Inflammatory macrophage treated with lipopolysaccharide for 4 hours (primary cell): ENCODE data around the gene ACOX1.

Source experiments
- DNase-seq: peaks from one replicate; pipeline ENCODE4 v3.0.0-alpha.2; 2020

The ACOX1 gene

DNA sequence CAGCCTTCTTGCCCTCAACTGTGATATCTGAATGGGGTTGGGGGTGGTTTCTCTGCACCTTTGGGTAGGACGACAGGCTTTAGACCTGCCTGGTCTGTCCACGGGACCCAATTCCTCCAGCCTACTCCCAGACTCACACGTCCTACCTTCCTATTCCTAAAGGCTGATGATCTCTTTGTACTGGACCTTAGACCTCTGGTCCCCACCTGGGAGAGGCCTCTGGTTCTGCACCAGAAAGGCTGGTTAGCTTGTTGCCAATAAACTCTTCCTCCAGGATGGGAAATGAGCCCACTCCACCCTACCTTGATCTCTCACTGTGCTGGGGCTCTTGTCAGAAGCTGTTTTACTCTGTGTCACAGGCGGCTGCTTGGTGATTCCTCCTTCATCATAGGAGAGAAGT, 52.5 kb downstream of the ACOX1 start:
- no peak for DNase-seq

DNA sequence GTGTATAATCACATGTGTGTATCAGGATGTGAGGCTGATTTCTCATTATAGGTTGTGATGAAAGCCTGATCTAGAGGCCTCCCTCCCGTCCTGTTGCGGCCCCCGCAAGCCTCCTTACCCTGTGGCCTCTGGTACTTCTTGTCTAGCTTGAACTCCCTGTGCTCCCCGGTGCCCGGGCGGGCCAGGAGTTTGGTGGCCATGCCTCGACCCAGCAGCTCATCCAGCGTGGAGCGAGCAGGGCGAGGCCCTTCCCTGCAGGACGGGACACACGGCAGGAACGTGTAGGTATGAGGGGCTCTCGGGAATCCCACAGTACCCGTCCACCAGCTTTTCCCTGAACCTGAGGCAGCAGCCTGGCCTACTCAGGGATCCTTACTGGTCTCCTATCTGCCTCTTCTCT, 53.1 kb downstream of the ACOX1 start:
- no peak for DNase-seq

DNA sequence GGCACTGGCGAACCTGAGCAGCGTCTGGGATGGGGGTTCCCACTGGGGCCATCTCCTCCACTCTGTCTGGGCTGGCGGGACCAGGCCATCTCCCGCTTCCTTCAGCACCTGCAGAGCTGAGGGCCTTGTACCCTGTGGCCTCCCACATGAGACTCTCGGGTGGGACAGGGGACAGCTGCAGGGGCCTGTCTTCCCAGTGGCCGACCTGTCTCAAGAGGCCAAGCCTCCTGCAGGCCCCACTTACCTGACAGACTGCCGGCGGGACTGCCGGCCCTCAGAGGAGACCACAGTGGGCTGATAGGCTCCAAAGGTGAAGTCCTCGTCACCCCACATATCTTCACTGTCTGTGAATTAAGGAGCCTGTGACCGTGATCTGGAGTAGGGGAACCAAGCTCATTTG, 53.9 kb downstream of the ACOX1 start:
- DNase-seq = no peak

DNA sequence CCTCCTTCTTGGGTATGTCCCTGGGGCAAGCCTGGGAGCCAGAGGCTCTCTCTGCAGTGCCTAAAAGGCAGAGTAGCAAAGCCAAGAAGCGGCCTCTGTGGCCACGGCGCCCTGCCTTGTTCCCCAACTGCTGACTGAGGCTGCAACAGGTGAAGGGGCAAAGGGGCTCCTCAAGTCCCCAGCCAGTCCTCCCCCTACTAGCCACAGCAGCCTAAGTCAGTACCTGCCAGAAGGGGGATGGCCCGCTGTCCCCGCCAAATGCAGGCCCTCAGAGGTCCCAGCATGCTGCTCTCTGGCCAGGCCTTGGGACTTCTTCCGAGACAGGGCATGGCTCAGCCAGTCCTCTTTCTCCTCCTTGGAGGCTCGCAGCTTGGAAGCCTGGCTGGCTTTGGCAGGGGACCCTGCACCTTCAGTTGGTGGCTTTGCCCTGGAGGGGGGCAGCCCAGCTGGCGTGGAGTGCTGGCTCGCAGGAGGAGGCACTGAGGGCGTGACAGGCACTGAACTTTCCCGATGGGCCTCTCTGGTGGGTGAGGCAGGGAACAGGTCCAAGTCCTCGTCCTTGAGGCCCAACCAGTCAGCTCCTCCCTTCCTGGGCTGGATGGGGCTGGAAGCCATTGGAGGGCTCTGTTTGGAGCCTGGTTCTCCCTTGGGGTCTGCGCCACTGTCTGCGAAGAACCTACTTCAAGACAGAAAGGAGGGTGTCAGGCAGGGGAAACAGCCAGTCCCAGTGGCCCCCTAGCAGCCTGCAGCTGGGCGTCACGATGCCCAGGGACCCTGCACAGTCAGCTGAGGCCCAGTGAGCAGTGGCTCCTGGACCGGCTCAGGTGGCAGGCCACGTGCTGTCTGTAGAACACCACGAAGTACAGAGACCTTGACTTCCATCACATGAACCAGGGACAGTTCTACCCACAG, 55.7 kb downstream of the ACOX1 start:
- no peak for DNase-seq

DNA sequence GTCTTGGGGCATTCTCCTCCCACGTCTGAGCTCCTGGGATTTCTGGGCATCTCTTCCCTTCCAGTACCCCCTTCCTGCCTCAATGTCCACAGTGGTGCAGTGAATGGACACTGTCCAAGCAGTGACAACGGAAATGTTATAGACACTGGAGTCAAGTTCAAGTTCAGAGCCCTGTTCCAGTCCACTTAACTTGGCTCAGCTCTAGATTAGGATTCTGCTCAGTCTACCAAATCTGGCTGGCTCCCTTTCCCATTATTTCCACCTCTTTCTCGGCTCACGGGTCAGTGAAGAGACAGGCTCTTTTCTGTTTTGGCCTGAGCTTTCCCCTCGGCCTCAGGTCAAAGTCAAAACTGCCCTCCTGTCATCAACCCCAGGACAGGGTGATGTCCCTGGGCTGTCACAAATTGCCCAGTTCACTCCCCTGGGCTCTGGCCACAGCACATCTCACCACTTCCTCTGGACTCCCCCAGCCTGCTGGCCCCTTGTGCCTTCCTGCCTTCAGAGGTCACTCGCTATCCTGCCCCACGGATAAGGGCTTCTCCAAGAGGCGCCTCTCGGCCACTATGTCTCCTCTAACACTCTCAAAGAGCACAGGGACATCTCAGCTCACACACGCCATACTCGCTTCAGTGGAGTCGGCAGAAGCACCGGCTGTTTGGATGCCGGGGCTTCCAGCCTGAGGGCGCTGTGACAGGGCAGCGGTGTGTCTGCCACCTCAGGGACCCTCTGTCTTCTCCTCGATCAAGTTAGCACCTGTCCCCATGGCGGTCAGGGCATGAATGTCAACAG, 56.6 kb downstream of the ACOX1 start:
- DNase-seq = no peak

DNA sequence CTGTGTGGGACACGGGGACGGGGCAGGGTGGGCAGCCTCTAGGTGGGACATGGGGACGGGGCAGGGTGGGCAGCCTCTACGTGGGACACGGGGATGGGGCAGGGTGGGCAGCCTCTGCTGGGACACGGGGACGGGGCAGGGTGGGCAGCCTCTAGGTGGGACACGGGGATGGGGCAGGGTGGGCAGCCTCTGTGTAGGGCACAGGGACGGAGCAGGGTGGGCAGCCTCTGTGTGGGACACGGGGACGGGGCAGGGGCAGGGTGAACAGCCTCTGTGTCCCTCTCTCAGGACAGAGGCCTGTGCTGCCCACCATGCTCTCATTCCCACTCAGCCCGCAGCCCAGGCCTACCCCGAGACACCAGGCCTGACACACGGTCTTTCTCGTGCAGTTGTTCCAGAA, 57.4 kb downstream of the ACOX1 start:
- DNase-seq = no peak

DNA sequence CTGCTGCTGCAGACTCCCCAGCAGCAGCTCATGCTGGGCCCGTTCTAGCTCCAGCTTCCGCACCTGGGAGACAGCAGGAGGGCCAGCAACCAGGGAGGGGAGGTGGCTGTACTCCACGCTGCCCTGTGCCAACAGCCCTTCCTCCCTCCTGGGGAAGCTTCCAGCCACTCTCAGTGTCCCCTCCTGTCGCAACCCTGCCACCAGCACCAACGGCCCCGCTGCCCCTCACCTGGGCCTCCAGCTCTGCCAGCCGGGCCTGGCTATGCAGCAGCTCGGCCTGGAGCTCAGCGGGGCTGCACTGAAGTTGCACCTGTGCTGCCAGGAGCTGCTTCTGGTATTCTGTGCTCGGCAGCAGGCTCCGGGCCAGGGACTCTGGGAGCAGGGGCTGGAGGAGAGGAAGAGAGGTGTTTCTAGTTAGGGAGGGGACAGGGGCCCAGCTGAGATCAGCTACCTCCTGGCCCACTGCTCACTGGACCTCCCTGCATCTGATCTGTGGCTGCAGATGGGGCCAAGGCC, 58.9 kb downstream of the ACOX1 start:
- no peak for DNase-seq

DNA sequence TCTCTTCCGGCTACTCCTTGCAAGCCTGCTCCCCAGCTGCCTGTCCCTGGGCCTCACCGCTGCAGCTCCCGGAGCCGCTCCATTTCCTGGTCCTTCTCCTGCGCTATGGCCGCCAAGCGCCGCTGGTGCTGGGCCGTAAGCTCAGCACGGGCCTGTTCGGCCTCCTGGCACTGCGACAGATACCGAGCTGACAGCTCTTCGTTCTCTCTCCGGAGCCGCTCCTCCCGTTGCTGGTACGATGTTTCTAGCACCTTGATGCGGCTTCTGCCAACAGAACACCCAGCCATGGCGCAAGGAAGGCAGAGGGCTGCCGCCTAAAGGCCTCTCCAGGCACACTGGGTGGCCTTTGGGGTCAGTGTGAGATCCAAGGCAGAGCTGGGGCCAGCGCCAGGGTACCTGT, 59.4 kb downstream of the ACOX1 start:
- DNase-seq = no peak

DNA sequence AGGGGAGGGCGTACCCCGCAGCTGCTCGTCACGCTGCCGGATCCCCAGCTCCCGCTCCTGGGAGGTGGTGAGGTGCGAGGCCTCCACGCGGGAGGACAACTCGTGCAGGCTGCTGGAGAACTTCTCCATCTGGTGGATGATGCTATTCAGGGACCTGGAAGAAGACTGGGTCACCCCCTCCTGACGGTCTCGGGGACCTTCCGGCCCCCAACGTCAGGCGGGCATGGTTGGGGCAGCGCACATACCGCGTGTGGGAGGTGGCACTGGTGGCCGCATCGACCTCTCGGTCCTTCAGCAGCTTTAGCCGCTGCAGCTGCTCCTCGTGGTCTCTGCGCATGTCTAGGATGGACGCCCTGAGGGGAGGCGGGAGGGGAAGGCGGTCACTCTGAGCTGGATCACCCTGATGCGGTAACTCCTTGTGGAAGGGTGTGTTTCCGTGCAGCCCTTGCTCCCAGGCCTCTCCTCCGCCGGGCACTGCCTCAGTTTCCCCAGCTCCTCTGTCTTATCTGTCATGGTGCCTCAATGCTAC, 61.0 kb downstream of the ACOX1 start:
- no peak for DNase-seq

DNA sequence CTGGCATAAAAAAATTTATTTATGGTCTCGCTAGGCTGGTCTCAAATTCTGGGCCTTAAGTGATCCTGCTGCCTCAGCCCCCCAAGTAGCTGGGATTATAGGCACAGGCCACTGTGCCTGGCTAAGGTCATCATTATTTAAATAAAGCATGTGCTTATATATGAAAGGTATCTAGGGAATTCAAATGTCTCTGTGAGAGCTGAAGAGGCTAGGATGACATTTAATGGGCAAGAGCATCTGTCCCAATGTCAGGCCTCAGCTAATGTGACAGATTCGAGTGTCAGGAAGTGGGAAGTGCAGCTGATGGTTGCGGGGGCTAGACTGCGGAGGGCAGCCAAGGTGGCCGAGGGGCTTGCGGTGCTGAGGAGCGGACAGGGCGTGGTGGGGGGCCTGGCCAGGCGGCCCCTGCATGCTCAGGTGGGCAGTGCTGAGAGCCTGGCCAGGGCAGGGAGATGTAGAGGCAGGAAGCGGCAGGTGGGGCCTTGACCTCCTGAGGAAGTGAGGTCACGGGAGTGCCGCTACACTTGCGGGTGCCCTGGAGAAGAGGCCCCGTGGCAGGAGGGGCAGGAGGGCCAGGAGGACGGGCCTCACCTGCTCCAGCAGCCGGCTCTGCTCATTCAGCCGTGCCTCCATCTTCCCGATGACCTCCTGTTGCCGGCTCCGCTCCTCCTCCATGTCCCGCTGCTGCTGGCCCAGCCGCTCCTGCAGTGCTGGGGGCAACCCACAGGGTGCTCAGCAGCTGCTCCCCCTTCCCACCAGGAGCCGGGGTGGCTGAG, 61.6 kb downstream of the ACOX1 start:
- no peak for DNase-seq

DNA sequence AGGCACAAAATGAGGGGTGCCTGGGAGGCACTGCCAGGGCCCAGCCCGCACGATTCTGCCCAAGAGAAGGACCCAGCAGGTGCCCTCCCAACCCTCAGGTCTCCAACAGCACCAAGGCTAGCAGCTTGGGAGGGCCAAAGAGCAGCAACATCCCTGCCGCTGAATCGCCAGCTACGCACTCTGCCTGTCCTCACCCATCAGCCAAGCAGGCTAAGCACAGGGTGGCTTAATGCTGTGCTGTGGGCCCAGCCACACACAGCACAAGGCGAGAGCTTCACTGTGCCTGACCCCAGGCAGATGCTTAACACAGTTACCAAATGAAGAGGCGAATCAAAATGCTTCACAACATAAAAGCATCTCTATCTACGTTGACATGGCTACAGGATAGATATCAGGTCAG, 63.7 kb downstream of the ACOX1 start:
- no peak for DNase-seq

DNA sequence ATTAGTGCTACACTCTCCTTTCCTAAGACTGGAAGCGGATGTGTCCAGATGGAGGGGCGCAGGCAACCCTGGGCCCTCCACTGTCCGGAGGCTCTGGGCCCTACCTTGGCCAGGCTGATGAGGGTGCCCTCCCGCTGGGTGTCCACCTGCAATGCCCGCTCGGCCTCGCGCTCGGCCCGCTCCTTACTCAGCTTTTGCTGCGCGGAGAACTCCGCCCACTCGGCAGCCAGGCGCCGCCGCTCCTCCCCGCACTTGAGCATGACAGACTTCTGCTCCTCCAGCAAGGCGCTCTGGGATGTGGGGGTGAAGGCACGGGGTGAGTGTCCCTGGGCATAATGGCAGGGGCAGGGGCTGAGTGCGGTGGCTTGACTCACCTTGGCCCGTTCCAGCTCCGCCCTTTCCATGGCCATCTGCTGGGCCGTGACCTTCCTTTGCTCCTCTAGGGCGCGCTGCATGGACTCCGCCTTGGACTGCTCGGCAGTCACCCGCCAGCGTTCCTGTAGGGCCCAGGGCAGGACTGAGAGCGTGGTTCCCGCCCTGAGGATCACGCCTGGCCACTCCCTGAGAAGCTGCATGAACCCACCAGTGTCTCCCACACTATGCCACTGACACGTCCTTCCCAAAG, 64.2 kb downstream of the ACOX1 start:
- DNase-seq = no peak

DNA sequence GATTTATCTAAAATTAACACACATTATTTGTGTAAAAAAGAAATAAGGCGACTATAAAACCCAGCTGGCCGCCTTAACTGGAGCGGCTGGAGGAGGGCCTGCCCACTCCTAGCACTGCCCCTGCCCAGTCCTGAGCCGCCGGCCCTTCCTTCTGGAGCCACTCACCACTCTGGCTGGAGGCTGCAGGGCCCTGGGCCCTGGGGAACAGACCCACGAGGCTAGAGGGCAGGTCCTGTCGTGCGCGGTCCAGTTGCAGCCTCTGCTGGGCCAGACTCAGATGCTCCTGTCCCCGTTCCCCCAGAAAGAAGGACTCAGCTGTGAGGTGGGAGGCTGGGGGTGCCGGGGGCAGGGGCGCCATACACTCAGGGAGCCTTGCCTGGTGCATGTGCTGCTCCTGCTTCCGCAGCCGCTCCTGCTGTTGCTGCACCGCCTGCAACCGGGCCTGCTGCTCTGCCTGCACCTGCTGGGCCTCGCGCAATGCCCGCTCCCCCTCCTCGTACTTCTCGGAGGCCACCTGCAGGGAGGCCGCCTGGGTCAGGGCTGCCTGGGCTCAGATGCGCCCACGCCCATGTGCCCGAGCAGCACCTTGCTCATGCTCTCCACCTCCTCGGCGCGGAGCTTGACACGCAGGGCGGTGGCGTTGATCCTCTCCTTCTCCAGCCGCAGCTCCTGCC, 65.3 kb downstream of the ACOX1 start:
- DNase-seq = no peak

DNA sequence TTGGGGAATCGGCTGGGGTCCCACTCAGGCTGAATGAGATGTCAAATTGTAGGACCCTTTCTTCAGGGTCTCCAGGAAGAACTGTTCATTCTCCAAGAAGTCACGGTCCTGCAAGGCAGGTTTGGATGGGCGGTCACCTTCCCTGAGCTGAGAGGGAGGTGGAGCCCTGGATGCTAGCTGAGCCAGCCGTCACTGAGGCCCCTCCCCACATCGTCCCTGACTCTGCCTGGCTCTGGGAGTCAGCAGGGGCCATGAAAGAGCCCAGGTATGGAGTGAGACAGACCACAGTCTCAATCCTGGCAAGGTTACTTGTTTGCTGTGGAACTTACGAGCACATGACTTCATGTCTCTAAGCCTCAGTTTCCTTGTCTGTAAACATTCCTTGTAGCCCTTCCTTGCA, 68.3 kb downstream of the ACOX1 start:
- no peak for DNase-seq

DNA sequence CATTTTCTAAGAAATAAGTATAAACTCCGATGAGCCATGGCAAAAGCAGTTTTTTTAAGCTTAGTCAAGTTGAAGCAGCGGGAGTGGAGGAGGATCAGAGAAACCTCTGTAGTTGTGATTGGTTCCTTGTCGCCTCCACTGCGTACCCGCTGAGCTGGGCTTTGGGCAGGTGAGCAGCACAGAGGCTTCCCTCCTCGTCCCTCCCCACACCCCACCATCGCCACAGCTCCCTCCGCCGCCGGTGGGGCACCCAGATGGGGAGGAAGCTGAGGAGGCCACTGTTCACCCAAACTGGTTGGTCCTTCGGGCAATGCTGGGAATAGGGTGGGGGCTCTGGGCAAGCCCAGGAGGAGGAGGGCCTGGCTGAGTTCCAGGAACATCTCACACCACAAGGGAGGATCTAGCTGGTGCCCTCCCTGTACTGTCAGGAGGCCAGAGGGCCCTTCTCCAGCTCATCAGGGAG, 69.1 kb downstream of the ACOX1 start:
- no peak for DNase-seq

DNA sequence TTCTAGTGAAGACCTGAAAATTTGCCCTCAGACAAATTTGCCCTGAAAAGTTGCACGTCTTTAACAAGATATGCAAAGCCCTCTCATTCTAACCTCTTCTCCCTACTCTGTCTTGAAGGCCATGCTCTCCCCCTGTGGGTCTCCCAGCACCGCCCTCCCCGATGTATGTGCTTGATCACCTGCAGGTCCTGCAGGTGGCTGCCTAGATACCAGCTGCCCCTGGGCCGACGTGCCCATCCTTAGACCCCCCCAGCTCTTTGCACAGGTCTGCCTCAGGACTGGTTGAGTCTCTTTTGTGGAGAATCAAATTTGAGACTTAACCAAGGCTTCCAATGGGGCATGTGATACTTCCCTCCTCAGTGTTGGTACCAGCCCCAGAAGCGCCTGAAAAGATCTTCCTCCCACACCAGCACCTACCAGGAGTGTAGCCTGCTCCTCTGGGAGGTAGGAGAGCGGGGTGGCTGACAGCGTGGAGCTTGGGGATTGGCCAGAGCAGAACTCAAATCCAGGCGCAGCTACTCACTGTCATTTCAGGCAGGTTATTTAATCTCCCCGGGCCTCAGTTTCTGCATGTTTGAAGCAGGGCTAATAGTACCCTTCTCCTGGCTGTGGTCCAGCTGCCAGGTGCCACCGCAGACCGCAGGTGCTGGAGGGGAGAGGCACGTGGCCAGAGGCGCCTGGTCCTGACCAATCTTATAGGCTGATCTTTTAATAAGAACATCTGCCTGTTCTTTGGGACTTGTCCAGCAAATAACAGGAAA, 69.7 kb downstream of the ACOX1 start:
- no peak for DNase-seq

DNA sequence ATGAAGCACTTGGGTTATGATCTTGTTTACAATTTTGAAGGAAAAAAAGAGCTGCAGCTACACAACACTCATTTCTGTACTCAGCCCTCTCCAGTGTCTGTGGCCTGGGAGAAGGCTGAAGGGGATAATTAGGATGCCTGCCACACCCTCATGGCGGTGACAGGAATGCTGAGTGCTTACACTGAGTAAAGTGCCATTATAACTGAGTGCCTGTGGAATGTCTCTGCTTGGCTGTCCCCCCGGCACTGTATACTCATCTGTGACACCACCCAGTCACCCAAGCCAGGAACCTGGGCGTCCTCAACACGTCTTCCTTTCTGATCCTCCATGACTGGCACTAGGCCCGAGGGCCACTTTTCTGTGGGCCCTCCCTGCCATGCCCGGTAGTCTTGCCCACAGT, 70.8 kb downstream of the ACOX1 start:
- no peak for DNase-seq

DNA sequence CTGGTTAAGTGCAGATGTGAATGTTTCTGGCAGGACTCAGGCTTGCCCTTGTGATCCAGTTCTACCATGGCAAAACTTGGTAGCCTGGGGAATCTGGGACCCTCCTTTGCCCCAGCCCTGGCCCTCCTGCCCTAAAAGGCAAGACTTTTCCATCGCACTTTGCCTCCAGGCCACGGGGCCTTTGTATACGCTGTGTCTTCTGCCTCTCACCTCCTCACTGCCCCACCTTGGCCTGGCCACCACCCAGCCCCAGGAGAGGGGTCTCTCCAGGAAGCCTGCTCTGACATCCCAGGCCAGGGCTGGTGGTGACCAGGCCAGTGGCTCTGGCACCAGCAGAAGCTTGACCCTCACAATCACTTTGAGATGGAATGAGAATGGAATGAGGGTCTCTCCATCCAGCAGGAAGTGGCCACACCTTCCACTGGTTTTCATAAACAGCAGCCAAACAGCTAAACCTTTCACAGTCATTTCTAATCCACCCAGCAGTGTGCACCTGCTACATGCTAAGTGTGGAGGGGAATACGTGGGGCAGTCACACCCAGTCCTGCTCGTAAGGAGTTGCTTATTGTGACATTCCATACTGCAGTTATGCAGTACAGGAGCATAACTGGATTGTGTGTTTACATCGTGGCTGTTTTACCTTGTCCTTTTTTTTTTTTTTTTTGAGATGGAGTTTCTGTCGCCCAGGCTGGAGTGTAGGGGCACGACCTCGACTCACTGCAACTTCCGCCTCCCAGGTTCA, 72.7 kb downstream of the ACOX1 start:
- DNase-seq = no peak

DNA sequence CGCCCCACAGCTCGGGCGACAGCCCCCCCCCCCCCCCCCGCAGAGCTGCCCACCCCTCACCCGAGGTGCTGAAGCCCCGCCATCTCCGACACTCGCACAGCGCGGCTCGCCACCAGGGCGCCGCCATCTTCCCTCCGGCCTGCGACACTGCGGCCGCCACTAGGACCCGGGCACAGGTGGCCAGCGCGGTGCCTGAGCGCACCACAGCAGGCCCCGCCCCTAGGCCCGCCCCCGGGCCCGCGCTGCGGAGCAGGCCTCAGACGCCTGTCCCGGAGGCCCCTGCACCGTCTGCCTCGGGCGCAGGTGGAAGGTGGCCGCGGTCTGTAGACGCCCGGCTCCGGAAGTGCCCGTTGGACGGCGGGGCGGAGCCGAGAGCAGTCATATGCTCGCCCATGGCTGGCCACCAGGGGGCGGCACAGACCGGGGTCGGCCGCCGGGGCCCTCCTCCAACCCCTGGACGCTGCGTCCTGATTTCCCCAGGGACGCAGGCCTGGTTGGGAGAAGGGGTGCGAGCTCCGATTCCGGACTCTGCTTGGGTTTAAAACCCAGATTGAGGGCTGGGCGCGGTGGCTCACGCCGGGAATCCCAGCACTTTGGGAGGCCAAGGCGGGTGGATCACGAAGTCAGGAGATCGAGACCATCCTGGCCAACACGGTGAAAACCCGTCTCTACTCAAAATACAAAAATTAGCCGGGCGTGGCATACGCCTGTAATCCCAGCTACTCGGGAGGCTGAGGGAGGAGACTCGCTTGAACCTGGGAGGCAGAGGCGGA, 74.0 kb downstream of the ACOX1 start, which contains the start of gene MRPL38:
TSS of gene MRPL38 (minus strand) at position 136 of the 773 bp plus-strand sequence. CDS start at position 127, 9 bp downstream.
- DNase-seq = peak; percentile 87
